Breast epithelium (tissue), 3 donors: ENCODE measurements around the gene FOXK1.

Experiments
- CTCF ChIP-seq, 3 donors: fragments of 450-650 bp; IDR thresholded peaks; one replicate each; pipeline ENCODE4 v1.5.1; 2016 to 2017; ENCODE audit warnings: antibody characterized with exemption in 3 of 3, mild to moderate bottlenecking in 3 of 3, moderate library complexity in 3 of 3
- POLR2A ChIP-seq: fragments of 450-650 bp; IDR thresholded peaks from one replicate; pipeline ENCODE4 v1.6.1; 2016; ENCODE audit warnings: antibody characterized with exemption, mild to moderate bottlenecking, moderate library complexity

DNA sequence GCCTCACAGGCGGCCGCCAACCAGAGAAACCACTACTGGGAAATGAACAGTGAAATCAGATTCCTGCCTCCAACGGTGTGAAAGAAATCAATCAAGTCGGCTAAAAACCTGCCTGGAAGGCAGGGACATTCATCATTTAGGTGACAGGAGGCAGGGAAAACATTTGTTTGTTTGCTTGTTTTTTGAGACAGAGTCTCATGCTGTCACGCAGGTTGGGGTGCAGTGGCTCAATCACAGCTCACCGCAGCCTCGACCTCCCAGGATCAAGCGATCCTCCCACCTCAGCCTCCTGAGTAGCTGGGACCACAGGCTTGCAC lies 123.8 kb downstream of the FOXK1 start:
- no peak for TF ChIP-seq CTCF (IDR thresholded peaks at IDR 0.05)
- TF ChIP-seq POLR2A = no peak
